ENCODE results near the gene GLCE.
"Not testable (repeated sequence)": the region's sequence is repeated elsewhere in the genome, so short reads cannot be mapped to it uniquely, and the experiment has no call there.

GLCE gene

GRCh38 chr15:69285834-69286233 is 125.4 kb downstream of the GLCE start:
- no peak for DNase-seq
- in situ Hi-C loops (cut with HindIII; ENCODE audit: low pct_ligation_motif_present, low pct_unique_long_range_greater_than_20kb, low sequenced_read_pairs): no loop called here

- in situ Hi-C loops (cut with HindIII; ENCODE audit: low pct_ligation_motif_present, low pct_unique_long_range_greater_than_20kb, low sequenced_read_pairs): no loop called here
- DNase-seq: no peak
These were observed 127.6 kb downstream of the GLCE start for GRCh38 chr15:69288011-69288410.

- DNase-seq: no peak
- in situ Hi-C loops (cut with HindIII; ENCODE audit: low pct_ligation_motif_present, low pct_unique_long_range_greater_than_20kb, low sequenced_read_pairs): no loop called here
These were observed 128.3 kb downstream of the GLCE start for GRCh38 chr15:69288531-69289341.

GRCh38 chr15:69289342-69290146 is 129.1 kb downstream of the GLCE start:
- no peak for DNase-seq
- in situ Hi-C loops (cut with HindIII; ENCODE audit: low pct_ligation_motif_present, low pct_unique_long_range_greater_than_20kb, low sequenced_read_pairs): no loop called here

GRCh38 chr15:69290346-69291164 is 130.1 kb downstream of the GLCE start:
- DNase-seq: no peak
- in situ Hi-C loops (cut with HindIII; ENCODE audit: low pct_ligation_motif_present, low pct_unique_long_range_greater_than_20kb, low sequenced_read_pairs): no loop called here

GRCh38 chr15:69291651-69292050 is 131.2 kb downstream of the GLCE start:
- in situ Hi-C loops (cut with HindIII; ENCODE audit: low pct_ligation_motif_present, low pct_unique_long_range_greater_than_20kb, low sequenced_read_pairs); DNase-seq: not testable (repeated sequence)

- in situ Hi-C loops (cut with HindIII; ENCODE audit: low pct_ligation_motif_present, low pct_unique_long_range_greater_than_20kb, low sequenced_read_pairs): no loop called here
- DNase-seq: no peak
These were observed 132.5 kb downstream of the GLCE start for GRCh38 chr15:69292826-69293420.

- DNase-seq: no peak
- in situ Hi-C loops (cut with HindIII; ENCODE audit: low pct_ligation_motif_present, low pct_unique_long_range_greater_than_20kb, low sequenced_read_pairs): no loop called here
These were observed 133.5 kb downstream of the GLCE start for GRCh38 chr15:69293741-69294615.

- no peak for DNase-seq
- in situ Hi-C loops (cut with HindIII; ENCODE audit: low pct_ligation_motif_present, low pct_unique_long_range_greater_than_20kb, low sequenced_read_pairs): no loop called here
These were observed 136.2 kb downstream of the GLCE start for GRCh38 chr15:69296606-69297005.

GRCh38 chr15:69297642-69298353 is 137.4 kb downstream of the GLCE start:
- no peak for DNase-seq
- in situ Hi-C loops (cut with HindIII; ENCODE audit: low pct_ligation_motif_present, low pct_unique_long_range_greater_than_20kb, low sequenced_read_pairs): no loop called here

- in situ Hi-C loops (cut with HindIII; ENCODE audit: low pct_ligation_motif_present, low pct_unique_long_range_greater_than_20kb, low sequenced_read_pairs): no loop called here
- DNase-seq: no peak
These were observed 137.9 kb downstream of the GLCE start for GRCh38 chr15:69298354-69298696.

- DNase-seq: peak; percentile 18
- in situ Hi-C loops (cut with HindIII; ENCODE audit: low pct_ligation_motif_present, low pct_unique_long_range_greater_than_20kb, low sequenced_read_pairs): no loop called here
These were observed 138.4 kb downstream of the GLCE start, which contains the start of gene PAQR5 for GRCh38 chr15:69298697-69299441. PAQR5 (plus strand) TSS chr15:69298912; CDS start chr15:69360081, 61,169 bp downstream.

GRCh38 chr15:69299451-69299886 is 139.0 kb downstream of the GLCE start:
- in situ Hi-C loops (cut with HindIII; ENCODE audit: low pct_ligation_motif_present, low pct_unique_long_range_greater_than_20kb, low sequenced_read_pairs): no loop called here
- no peak for DNase-seq

GRCh38 chr15:69299943-69300588 is 139.6 kb downstream of the GLCE start:
- no peak for DNase-seq
- in situ Hi-C loops (cut with HindIII; ENCODE audit: low pct_ligation_motif_present, low pct_unique_long_range_greater_than_20kb, low sequenced_read_pairs): no loop called here

GRCh38 chr15:69301101-69301500 is 140.7 kb downstream of the GLCE start:
- in situ Hi-C loops (cut with HindIII; ENCODE audit: low pct_ligation_motif_present, low pct_unique_long_range_greater_than_20kb, low sequenced_read_pairs); DNase-seq: not testable (repeated sequence)

- DNase-seq; in situ Hi-C loops (cut with HindIII; ENCODE audit: low pct_ligation_motif_present, low pct_unique_long_range_greater_than_20kb, low sequenced_read_pairs): not testable (repeated sequence)
These were observed 141.7 kb downstream of the GLCE start for GRCh38 chr15:69302087-69302486.

Data from ACHN (cell line).